VCaP (cell line): ENCODE data around the gene D2HGDH.

ENCODE experiments used
- H3K27ac ChIP-seq: fragments of 450-650 bp; 2 replicates; pipeline ENCODE4 v1.5.1; 2017
- TF ChIP-seq, protein P1 (sequence below): fragments of 450-650 bp; conservative IDR thresholded peaks from 2 replicates; pipeline ENCODE4 v1.5.1; 2017; ENCODE audit warnings: mild to moderate bottlenecking, moderate library complexity

Gene D2HGDH

DNA sequence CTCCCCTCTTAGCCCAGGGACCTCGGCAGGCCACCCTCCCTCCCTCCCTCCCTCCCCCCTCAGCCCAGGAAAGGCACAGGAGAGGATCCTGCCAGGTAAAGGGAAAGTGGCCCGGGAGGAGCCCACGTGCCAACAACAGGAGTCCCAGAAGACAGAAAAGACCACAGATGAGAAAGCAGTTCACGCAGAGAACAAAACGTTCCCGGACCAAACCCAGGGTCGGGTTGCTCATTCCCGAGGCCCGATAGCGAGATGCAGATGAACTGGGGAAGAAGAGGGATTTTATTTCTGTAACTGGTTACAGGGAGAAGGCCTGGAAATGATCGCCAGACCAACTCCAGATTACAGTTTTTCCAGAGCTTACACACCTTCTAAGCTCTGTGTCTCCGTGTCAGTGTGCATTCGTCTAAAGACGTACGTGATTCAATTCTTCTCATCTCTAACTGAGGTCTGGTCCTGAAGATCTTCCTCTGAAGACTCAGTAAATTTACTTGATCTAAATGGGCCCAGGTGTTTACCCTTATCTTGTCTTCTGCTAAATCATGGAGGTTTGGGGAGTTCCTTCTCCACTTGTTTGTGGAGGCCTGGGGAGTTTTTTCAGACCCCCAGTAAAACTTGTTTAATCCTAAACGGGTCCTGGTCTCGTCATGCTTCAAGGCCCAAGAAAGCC lies 73.8 kb downstream of the D2HGDH start:
- H3K27ac ChIP-seq = no peak overlapping the region
- TF ChIP-seq, protein P1, sequence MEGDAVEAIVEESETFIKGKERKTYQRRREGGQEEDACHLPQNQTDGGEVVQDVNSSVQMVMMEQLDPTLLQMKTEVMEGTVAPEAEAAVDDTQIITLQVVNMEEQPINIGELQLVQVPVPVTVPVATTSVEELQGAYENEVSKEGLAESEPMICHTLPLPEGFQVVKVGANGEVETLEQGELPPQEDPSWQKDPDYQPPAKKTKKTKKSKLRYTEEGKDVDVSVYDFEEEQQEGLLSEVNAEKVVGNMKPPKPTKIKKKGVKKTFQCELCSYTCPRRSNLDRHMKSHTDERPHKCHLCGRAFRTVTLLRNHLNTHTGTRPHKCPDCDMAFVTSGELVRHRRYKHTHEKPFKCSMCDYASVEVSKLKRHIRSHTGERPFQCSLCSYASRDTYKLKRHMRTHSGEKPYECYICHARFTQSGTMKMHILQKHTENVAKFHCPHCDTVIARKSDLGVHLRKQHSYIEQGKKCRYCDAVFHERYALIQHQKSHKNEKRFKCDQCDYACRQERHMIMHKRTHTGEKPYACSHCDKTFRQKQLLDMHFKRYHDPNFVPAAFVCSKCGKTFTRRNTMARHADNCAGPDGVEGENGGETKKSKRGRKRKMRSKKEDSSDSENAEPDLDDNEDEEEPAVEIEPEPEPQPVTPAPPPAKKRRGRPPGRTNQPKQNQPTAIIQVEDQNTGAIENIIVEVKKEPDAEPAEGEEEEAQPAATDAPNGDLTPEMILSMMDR = no peak

DNA sequence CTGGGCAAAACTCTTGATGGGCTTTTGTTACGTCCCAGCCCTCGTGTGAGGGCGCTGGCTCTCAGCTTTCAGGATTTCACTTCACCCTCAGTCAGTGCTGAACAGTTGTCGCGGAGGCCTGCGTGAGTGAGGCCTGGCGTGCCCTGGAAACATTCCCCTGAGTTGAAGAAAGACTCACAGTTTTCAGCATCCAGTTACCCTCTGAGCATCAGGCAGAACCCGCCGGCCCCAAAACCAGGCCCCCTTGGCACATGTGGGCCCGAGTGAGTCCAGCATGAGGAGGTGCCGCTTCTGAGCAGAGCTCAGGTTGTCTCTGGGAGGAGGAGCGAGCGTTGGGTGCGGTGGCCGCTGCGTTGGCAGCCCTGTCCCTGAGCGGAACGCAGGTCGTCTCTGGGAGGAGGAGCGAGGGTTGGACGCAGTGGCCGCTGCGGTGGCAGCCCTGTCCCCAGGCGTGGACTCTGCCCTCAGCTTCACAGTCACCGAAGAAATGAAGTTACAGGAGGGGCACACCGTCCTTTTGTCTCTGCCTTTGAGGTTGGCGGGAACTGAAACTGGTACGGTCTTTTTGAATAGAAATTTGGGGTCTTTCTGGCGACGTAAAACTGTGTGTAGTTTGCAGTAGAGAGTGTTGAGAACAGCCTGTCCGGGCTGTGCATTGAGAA lies 74.4 kb downstream of the D2HGDH start, which contains the start of gene NEU4:
TSS of gene NEU4 (plus strand) at position 473 of the 662 bp plus-strand sequence. CDS start 5,292 bp downstream, outside the sequence.
- TF ChIP-seq, protein P1 = no peak

DNA sequence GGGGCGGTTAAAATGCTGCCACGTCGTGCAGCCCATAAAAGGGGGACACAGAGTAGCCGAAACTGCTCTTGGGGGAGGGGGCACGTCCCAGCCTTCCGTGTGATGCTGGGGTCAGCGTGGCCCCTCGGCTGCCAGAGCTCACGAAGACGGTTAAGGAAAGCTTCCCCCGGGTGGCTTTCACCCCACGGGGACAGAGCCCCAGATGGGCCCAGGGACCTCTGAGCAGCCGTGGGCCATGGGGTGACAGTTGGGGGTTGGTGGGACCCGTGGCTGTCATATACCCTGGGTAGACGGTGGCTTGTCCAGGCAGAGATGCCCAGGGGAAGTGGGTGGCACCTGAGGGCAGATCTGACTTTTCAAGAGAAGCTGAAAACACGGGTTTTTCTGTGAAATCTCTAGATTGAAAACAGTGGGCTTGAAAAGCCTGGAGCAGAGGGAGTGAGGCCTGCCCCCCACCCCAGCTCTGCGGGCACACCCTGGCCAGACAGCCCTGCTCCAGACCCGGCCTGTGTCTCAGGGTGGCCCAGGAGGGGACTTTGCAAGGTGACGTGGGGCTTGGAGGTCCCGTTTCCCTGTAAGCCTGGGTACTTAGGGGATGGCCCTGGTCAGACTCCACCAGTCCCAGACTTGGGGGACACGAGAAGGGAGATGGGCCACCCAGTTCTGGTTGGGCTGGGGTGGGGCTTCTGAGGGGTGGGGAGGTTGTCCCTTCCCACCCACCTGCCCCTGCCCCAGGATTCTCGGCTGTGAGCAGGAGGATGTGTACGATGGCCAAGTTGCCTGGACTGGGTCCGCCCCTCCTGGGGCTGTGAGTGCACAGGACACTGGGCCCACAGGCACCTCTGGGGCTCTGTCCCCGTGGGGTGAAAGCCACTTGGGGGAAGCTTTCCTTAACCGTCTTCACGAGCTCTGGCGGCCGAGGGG lies 75.2 kb downstream of the D2HGDH start:
- TF ChIP-seq, protein P1 = no peak
- no peak overlapping the region for H3K27ac ChIP-seq

More for the DNA sequence above, 74.4 kb downstream of the D2HGDH start, which contains the start of gene NEU4:
- H3K27ac ChIP-seq = no peak within 1 kb of the TSS

DNA sequence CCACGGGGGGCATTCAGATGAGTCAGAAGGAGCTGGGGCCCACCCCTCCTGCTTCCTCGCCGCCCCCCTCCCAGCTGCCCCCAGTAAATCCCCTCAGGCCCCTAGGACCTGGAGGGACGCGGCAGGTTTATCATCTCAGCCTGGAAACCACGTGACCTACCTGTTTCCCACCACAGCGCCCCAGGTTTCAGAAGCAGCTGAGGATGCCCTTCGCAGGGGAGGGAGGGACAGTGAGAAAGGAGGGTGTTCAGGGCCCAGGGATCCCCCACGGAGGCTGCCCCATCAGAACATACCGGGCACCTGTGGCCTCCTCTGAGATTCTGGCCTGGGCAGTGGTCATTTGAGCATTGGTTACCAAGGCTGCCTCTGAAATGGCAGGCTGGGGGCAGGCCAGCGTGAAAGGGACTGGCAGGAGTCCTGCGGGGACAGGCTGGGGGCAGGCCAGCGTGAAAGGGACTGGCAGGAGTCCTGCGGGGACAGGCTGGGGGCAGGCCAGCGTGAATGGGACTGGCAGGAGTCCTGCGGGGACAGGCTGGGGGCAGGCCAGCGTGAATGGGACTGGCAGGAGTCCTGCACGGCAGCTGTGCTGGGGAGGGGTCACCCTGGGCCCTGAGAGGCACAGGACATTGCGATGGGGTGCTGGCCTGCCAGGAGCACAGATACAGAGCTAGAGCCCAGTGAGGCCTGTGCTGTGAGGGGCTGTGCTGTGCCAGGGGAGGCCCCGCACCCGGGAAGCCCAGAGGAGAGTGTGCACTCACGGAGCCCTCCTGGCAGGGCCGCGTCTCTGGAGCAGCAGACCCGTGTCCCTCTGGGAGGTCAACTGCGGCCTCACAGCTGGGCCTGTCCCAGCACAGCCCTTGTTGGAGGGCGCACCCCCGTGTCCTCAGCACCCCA lies 76.1 kb downstream of the D2HGDH start:
- no peak overlapping the region for H3K27ac ChIP-seq
- TF ChIP-seq, protein P1 = no peak

DNA sequence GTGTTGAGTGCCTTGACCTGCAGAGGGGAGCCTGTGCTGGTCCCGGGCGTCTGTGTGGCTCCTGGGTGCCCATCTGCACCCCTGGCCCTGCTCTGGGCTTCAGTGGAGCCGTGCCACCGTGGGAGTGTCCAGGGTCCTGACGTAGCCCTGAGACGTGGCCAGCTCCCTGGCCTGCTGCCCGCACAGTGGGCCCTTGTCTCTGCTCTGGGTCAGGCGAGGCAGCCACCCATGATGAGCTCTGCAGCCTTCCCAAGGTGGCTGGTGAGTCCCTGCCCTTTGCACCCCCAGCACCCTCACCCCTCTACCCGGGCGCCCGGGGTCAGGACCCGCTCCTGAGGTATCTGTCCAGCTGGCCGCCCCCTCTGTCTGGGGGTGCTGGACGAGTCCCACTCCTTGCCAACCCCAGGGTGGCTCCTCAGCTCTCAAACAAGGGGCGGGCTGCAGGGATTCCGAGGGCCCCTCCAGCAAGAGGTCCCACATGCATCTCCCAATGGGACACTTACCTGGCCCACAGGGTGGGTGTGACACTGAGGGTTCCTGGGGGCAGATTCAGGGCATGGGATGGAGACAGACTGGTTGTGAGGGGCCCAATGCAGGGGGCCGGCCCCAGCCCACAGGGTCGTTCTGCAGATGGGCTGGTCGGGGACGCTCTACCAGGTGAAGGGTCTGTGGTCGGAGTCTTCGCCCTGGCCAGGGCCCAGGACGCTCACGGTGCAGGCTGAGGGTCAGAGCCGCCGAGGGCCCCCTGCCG lies 76.9 kb downstream of the D2HGDH start:
- TF ChIP-seq, protein P1 = no peak
- H3K27ac ChIP-seq = no peak overlapping the region

DNA sequence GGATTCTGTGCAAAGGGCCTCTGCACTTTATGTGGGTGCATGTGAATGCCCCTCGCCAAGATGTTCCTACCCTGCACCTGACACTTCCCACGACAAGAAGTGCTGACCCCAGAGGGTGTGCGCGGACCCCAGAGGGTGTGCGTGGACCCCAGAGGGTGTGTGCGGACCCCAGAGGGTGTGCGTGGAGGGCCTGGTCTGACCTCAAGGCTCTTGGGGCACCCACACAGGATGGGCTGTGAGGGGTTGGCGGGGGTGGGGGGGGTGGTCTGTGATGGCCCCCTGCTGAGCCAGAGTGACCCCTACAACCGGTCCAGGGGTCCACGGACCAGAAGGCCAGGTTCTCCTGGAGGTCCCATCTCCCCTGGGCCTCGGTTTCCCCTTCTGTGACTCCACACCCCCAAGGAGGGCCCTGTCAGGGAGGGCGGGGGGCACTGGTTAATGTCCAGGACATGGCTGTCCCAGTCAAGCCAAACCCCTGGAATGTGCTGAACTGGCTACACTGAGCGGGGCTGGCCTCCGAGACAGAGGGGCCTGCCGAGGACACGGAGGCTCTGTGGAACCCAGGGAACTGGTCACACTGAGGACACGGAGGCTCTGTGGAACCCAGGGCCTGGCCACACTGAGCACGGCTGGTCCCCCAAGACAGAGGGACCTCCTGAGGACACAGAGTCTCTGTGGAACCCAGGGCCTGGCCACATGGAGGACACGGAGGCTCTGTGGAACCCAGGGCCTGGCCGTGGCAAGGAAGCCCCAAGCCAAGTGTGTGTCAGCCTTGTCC lies 77.7 kb downstream of the D2HGDH start:
- no peak overlapping the region for H3K27ac ChIP-seq
- TF ChIP-seq, protein P1 = no peak
